ENCODE data around the gene CAMTA2.

Gene CAMTA2

GRCh38 chr17:4974115-4974670 lies 13.3 kb downstream of the CAMTA2 start:
- intact Hi-C loops (cut with DNase I; ENCODE audit: low total_unique reads), result no loop called here

GRCh38 chr17:4973256-4974114 lies 14.0 kb downstream of the CAMTA2 start:
- H3K4me1 ChIP-seq, result peaks cover 0 to 17% (median 16%) of the 10 kb centered on the region in 4 donors
- DNase-seq, result no peak
- peak overlapping the region; percentile 15 to 35 for H3K27ac ChIP-seq
- no peaks in the 10 kb centered on the region for H3K27me3 ChIP-seq
- intact Hi-C loops (cut with DNase I; ENCODE audit: low total_unique reads), result no loop called here
- peaks cover 37 to 85% (median 67%) of the 10 kb centered on the region in 3 donors for H3K36me3 ChIP-seq
- TF ChIP-seq CTCF (IDR thresholded peaks at IDR 0.05), result no peak
- no peak overlapping the region for H3K4me3 ChIP-seq
- H3K9me3 ChIP-seq, result no peaks in the 10 kb centered on the region

More at GRCh38 chr17:4974115-4974670, 13.3 kb downstream of the CAMTA2 start:
- Histone ChIP-seq H3K36me3 (peaks cover 38 to 89% (median 74%) of the 10 kb centered on the region in 3 donors), H3K27me3 (no peaks in the 10 kb centered on the region), H3K4me3 (no peak overlapping the region), H3K4me1 (peaks cover 0 to 10% (median 9%) of the 10 kb centered on the region in 4 donors), H3K9me3 (no peaks in the 10 kb centered on the region), H3K27ac (peak overlapping the region in 1 of 2 donors; percentile 35)
- TF ChIP-seq CTCF (IDR thresholded peaks at IDR 0.05), result no peak
- DNase-seq, result no peak

- no peak for DNase-seq
- intact Hi-C loops (cut with DNase I; ENCODE audit: low total_unique reads), result no loop called here
- H3K36me3 ChIP-seq, result peaks cover 29 to 78% (median 60%) of the 10 kb centered on the region in 3 donors
These were observed 14.7 kb downstream of the CAMTA2 start for GRCh38 chr17:4972752-4973151.

GRCh38 chr17:4972322-4972721 lies 15.2 kb downstream of the CAMTA2 start:
- TF ChIP-seq CTCF (IDR thresholded peaks at IDR 0.05), result no peak
- Histone ChIP-seq H3K27ac (peak overlapping the region; percentile 5 to 6), H3K27me3 (no peaks in the 10 kb centered on the region), H3K36me3 (peaks cover 25 to 73% (median 56%) of the 10 kb centered on the region in 3 donors), H3K9me3 (no peaks in the 10 kb centered on the region), H3K4me1 (peaks cover 0 to 24% (median 22%) of the 10 kb centered on the region in 4 donors), H3K4me3 (no peak overlapping the region)
- no peak for DNase-seq
- intact Hi-C loops (cut with DNase I; ENCODE audit: low total_unique reads), result no loop called here

More at GRCh38 chr17:4972752-4973151, 14.7 kb downstream of the CAMTA2 start:
- Histone ChIP-seq H3K9me3 (no peaks in the 10 kb centered on the region), H3K4me3 (no peak overlapping the region), H3K4me1 (peaks cover 0 to 24% (median 22%) of the 10 kb centered on the region in 4 donors), H3K27ac (peak overlapping the region in 1 of 2 donors; percentile 6), H3K27me3 (no peaks in the 10 kb centered on the region)
- TF ChIP-seq CTCF (IDR thresholded peaks at IDR 0.05), result no peak

- no peak for DNase-seq
- H3K36me3 ChIP-seq, result peaks cover 20 to 68% (median 51%) of the 10 kb centered on the region in 3 donors
- H3K27me3 ChIP-seq, result no peaks in the 10 kb centered on the region
- intact Hi-C loops (cut with DNase I; ENCODE audit: low total_unique reads), result no loop called here
- peaks cover 0 to 24% (median 22%) of the 10 kb centered on the region in 4 donors for H3K4me1 ChIP-seq
- no peak overlapping the region for H3K27ac ChIP-seq
- H3K4me3 ChIP-seq, result no peak overlapping the region
- H3K9me3 ChIP-seq, result no peaks in the 10 kb centered on the region
- no peak for TF ChIP-seq CTCF (IDR thresholded peaks at IDR 0.05)
These were observed 15.6 kb downstream of the CAMTA2 start for GRCh38 chr17:4971826-4972225.
